HG03342 (cell line): Measurements from ENCODE around the gene SCO2.

Source experiments
- ATAC-seq: cut with Tn5 transposase; IDR thresholded peaks from one replicate; pipeline ENCODE4 v1.9.1; 2021; ENCODE audit warnings: mild to moderate bottlenecking, moderate library complexity; ENCODE audit not compliant: unreplicated experiment

SCO2 gene

GRCh38 chr22:50525104-50525857, at the start of gene SCO2:
Gene SCO2, minus strand, starts transcription at chr22:50525598. Its CDS starts 1,187 bp downstream, at chr22:50524411.
- ATAC-seq, result peak; percentile 42

- ATAC-seq, result no peak
Observed at GRCh38 chr22:50574383-50574755, 49.0 kb upstream of the SCO2 start.

GRCh38 chr22:50573491-50574382, 48.3 kb upstream of the SCO2 start:
- no peak for ATAC-seq

- ATAC-seq, result no peak
Observed at GRCh38 chr22:50572965-50573364, 47.6 kb upstream of the SCO2 start.

- no peak for ATAC-seq
Observed at GRCh38 chr22:50571264-50572175, 46.1 kb upstream of the SCO2 start.

- ATAC-seq, result no peak
Observed at GRCh38 chr22:50570861-50571260, 45.5 kb upstream of the SCO2 start.

GRCh38 chr22:50569896-50570535, 44.6 kb upstream of the SCO2 start:
- ATAC-seq, result no peak

GRCh38 chr22:50569041-50569459, 43.7 kb upstream of the SCO2 start:
- no peak for ATAC-seq

GRCh38 chr22:50568626-50569025, 43.2 kb upstream of the SCO2 start:
- no peak for ATAC-seq

GRCh38 chr22:50567721-50568252, 42.4 kb upstream of the SCO2 start:
- no peak for ATAC-seq

- no peak for ATAC-seq
Observed at GRCh38 chr22:50564289-50564688, 38.9 kb upstream of the SCO2 start.

GRCh38 chr22:50563413-50564160, 38.2 kb upstream of the SCO2 start:
- peak; percentile 17 for ATAC-seq

- ATAC-seq, result peak; percentile 79
Observed at GRCh38 chr22:50562523-50563412, 37.4 kb upstream of the SCO2 start, which contains the start of gene SYCE3. Gene SYCE3, minus strand, starts transcription at chr22:50562919. Its CDS starts 6,514 bp downstream, at chr22:50556405.

- no peak for ATAC-seq
Observed at GRCh38 chr22:50561401-50562358, 36.3 kb upstream of the SCO2 start.

- no peak for ATAC-seq
Observed at GRCh38 chr22:50560034-50560433, 34.6 kb upstream of the SCO2 start.

- ATAC-seq, result no peak
Observed at GRCh38 chr22:50556703-50557102, 31.3 kb upstream of the SCO2 start.

- no peak for ATAC-seq
Observed at GRCh38 chr22:50553310-50553709, 27.9 kb upstream of the SCO2 start.
